ENCODE measurements around the gene UPF1.

Gene UPF1

DNA sequence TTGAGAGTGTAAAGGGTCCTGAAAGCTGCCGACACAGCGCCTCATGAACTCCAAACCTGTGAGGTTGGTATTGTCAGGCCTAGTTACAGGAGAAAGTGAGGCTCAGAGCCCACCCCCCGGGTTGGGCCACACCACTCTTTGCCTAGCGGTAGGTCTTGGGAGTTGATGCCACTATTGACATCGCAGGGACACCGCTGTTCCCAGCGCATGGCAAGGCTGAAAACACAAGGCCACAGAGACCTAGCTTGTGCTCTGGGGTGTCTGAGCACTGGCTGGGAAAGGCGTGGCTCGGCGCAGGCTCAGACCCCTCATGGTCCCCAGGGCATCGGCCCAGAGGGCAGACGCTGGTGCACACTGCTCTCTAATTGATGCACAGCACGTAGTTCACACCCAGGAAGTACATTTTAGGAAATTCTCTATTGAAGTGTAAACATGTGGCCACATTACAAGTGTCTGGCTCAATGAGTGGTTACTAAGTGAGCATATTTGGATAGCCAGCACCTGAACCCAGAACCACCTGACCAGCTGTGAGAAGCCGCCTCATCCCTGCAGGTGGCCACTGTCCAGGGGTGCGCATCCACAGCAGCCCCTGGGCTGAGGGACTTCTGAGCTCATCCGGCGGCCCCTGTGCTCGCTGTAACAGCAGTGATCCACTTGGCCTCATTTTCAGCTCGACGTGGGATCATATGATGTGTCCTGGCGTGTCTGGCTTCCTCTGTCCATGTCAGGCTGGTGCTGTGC, 27.3 kb downstream of the UPF1 start:
- TF ChIP-seq ZNF565 (CRISPR knock-in tag; conservative IDR thresholded peaks at IDR 0.05; ENCODE audit: low read depth), result no peak
- TF ChIP-seq TSHZ2 (CRISPR knock-in tag; IDR thresholded peaks at IDR 0.05), result no peak
- TF ChIP-seq, protein P1, sequence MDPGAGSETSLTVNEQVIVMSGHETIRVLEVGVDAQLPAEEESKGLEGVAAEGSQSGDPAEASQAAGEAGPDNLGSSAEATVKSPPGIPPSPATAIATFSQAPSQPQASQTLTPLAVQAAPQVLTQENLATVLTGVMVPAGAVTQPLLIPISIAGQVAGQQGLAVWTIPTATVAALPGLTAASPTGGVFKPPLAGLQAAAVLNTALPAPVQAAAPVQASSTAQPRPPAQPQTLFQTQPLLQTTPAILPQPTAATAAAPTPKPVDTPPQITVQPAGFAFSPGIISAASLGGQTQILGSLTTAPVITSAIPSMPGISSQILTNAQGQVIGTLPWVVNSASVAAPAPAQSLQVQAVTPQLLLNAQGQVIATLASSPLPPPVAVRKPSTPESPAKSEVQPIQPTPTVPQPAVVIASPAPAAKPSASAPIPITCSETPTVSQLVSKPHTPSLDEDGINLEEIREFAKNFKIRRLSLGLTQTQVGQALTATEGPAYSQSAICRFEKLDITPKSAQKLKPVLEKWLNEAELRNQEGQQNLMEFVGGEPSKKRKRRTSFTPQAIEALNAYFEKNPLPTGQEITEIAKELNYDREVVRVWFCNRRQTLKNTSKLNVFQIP (CRISPR knock-in tag; IDR thresholded peaks at IDR 0.05; ENCODE audit: borderline replicate concordance, low read depth), result no peak
- no peak for TF ChIP-seq RARB (CRISPR knock-in tag; IDR thresholded peaks at IDR 0.05)
- TF ChIP-seq OSR1 (CRISPR knock-in tag; IDR thresholded peaks at IDR 0.05), result no peak
- no peak for TF ChIP-seq ZNF70 (CRISPR knock-in tag; IDR thresholded peaks at IDR 0.05)
- TF ChIP-seq BACH2 (CRISPR knock-in tag; IDR thresholded peaks at IDR 0.05; ENCODE audit: borderline replicate concordance), result no peak
- TF ChIP-seq ZFP30 (CRISPR knock-in tag; IDR thresholded peaks at IDR 0.05), result no peak
- no peak for TF ChIP-seq ZC3H10 (CRISPR knock-in tag; IDR thresholded peaks at IDR 0.05)
- TF ChIP-seq SNAI2 (CRISPR knock-in tag; IDR thresholded peaks at IDR 0.05), result no peak
- TF ChIP-seq, protein P2, sequence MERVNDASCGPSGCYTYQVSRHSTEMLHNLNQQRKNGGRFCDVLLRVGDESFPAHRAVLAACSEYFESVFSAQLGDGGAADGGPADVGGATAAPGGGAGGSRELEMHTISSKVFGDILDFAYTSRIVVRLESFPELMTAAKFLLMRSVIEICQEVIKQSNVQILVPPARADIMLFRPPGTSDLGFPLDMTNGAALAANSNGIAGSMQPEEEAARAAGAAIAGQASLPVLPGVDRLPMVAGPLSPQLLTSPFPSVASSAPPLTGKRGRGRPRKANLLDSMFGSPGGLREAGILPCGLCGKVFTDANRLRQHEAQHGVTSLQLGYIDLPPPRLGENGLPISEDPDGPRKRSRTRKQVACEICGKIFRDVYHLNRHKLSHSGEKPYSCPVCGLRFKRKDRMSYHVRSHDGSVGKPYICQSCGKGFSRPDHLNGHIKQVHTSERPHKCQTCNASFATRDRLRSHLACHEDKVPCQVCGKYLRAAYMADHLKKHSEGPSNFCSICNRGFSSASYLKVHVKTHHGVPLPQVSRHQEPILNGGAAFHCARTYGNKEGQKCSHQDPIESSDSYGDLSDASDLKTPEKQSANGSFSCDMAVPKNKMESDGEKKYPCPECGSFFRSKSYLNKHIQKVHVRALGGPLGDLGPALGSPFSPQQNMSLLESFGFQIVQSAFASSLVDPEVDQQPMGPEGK (CRISPR knock-in tag; IDR thresholded peaks at IDR 0.05; ENCODE audit: borderline replicate concordance), result no peak
- TF ChIP-seq ZFP3 (CRISPR knock-in tag; IDR thresholded peaks at IDR 0.05), result no peak
- TF ChIP-seq CSRNP3 (CRISPR knock-in tag; IDR thresholded peaks at IDR 0.05), result no peak
- no peak for TF ChIP-seq ESRRG (CRISPR knock-in tag; IDR thresholded peaks at IDR 0.05)
- no peak for TF ChIP-seq CSDC2 (CRISPR knock-in tag; IDR thresholded peaks at IDR 0.05)
- TF ChIP-seq GLIS3 (CRISPR knock-in tag; IDR thresholded peaks at IDR 0.05), result no peak
- TF ChIP-seq ARNTL (CRISPR knock-in tag; IDR thresholded peaks at IDR 0.05; ENCODE audit: borderline replicate concordance, low read depth), result no peak
- TF ChIP-seq ZNF8 (CRISPR knock-in tag; IDR thresholded peaks at IDR 0.05), result no peak
- no peak for TF ChIP-seq PPARA (CRISPR knock-in tag; IDR thresholded peaks at IDR 0.05; ENCODE audit: borderline replicate concordance)
- no peak for ATAC-seq

GRCh38 chr19:18859676-18860301, 28.0 kb downstream of the UPF1 start:
- TF ChIP-seq ZNF565 (CRISPR knock-in tag; conservative IDR thresholded peaks at IDR 0.05; ENCODE audit: low read depth), result no peak
- no peak for TF ChIP-seq ARNTL (CRISPR knock-in tag; IDR thresholded peaks at IDR 0.05; ENCODE audit: borderline replicate concordance, low read depth)
- TF ChIP-seq ISL1 (CRISPR knock-in tag; IDR thresholded peaks at IDR 0.05), result no peak
- no peak for TF ChIP-seq BACH2 (CRISPR knock-in tag; IDR thresholded peaks at IDR 0.05; ENCODE audit: borderline replicate concordance)
- TF ChIP-seq, protein P3, sequence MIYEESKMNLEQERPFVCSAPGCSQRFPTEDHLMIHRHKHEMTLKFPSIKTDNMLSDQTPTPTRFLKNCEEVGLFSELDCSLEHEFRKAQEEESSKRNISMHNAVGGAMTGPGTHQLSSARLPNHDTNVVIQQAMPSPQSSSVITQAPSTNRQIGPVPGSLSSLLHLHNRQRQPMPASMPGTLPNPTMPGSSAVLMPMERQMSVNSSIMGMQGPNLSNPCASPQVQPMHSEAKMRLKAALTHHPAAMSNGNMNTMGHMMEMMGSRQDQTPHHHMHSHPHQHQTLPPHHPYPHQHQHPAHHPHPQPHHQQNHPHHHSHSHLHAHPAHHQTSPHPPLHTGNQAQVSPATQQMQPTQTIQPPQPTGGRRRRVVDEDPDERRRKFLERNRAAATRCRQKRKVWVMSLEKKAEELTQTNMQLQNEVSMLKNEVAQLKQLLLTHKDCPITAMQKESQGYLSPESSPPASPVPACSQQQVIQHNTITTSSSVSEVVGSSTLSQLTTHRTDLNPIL (CRISPR knock-in tag; IDR thresholded peaks at IDR 0.05; ENCODE audit: low read depth), result no peak
- no peak for TF ChIP-seq TCF4 (CRISPR knock-in tag; IDR thresholded peaks at IDR 0.05; ENCODE audit: borderline replicate concordance)
- TF ChIP-seq TOX (CRISPR knock-in tag; IDR thresholded peaks at IDR 0.05; ENCODE audit: borderline replicate concordance), result no peak
- TF ChIP-seq ZNF8 (CRISPR knock-in tag; IDR thresholded peaks at IDR 0.05), result no peak
- no peak for TF ChIP-seq RARB (CRISPR knock-in tag; IDR thresholded peaks at IDR 0.05)
- no peak for TF ChIP-seq SNAI2 (CRISPR knock-in tag; IDR thresholded peaks at IDR 0.05)
- TF ChIP-seq ZFP30 (CRISPR knock-in tag; IDR thresholded peaks at IDR 0.05), result no peak
- no peak for TF ChIP-seq OSR1 (CRISPR knock-in tag; IDR thresholded peaks at IDR 0.05)
- ATAC-seq, result no peak

Data from SK-N-SH treated with all-trans-retinoic acid at 6 μM for 48 hours (cell line).